HL-60 (cell line): Measurements from ENCODE around the gene TIE1.

Source experiments
- CTCF ChIP-seq: IDR thresholded peaks from one replicate; pipeline ENCODE4 v1.5.1; 2011; ENCODE audit warnings: low read length, control low read depth, inconsistent platforms; ENCODE audit not compliant: insufficient read depth
- GABPA ChIP-seq: IDR thresholded peaks from 2 replicates; pipeline ENCODE4 v1.6.1; 2012; ENCODE audit warnings: low read depth
- POLR2AphosphoS5 ChIP-seq: IDR thresholded peaks from 2 replicates; pipeline ENCODE4 v1.6.1; 2012; ENCODE audit warnings: low read depth

DNA sequence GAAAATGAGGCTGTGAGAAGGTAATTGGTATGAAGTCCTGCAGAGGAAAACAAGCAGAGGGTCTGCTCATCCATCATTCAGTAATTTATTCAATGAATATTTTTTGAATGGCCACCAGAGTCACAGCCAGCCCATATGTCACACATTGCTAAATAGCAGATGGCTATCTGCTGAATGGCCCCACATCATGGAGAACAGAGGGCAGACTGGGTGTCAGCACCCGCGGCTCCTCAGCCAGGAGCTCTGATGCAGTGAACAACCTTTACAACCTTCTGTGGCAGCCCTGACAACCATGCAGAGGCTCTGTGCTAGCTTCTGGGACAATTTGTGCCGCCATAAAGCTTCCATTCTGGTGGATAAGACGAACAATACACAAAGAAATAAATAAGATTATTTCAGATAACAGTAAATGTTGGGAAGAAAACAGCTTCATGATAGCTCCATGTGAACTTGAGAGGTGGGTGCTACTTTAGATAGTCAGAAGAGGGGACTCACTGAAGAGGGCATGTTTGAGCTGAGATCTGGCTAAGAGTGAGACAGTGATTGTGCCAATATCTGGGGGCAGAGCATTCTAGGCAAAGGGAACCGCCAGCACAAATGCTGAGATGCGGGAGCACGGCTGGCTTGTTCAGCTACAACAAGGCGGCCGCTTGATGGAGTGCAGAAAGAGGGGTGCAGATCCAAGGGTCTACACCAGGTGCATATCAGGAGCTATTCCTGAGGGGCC is 12.6 kb upstream of the TIE1 start:
- TF ChIP-seq CTCF (no peak), POLR2AphosphoS5 (no peak), GABPA (no peak)
